CD14-positive monocyte (primary cell): ENCODE measurements around the gene GRIK5. TPM values are rescaled to one million over a fixed set of nuclear protein-coding genes. Genes with fewer than 3 reads are reported as not detected.

Experiments
- DNase-seq, 3 donors: peaks; one replicate each; pipeline ENCODE4 v3.0.0-alpha.2; 2011 to 2022
- H2AFZ ChIP-seq: 2 replicates; pipeline ENCODE4 v1.6.0; 2012; ENCODE audit warnings: mild to moderate bottlenecking, low read depth, low read length, inconsistent platforms; ENCODE audit not compliant: insufficient read depth, poor library complexity, severe bottlenecking
- H3K27ac ChIP-seq, 2 donors: 1 replicate in 1 of 2; 2 replicates in 1 of 2; pipeline ENCODE4 v1.5.1; 2012 to 2013; ENCODE audit warnings: low read length in 2 of 2, control low read depth in 1 of 2, inconsistent platforms in 1 of 2, low read depth in 1 of 2, mild to moderate bottlenecking in 1 of 2
- H3K27me3 ChIP-seq, 2 donors: one replicate each; pipeline versions ENCODE4 v1.6.0 to v1.6.1; 2011 to 2013; ENCODE audit warnings: low read length in 2 of 2; ENCODE audit not compliant: control insufficient read depth in 2 of 2, insufficient read depth in 2 of 2
- H3K36me3 ChIP-seq, 2 donors: replicated peaks in 1 of 2; 1 replicate in 1 of 2; 2 replicates in 1 of 2; pipeline versions ENCODE4 v1.5.1 to v1.6.1; 2012 to 2013; ENCODE audit warnings: low read length in 2 of 2, control low read depth in 1 of 2, inconsistent platforms in 1 of 2, mild to moderate bottlenecking in 1 of 2; ENCODE audit not compliant: insufficient read depth in 2 of 2, control insufficient read depth in 1 of 2
- H3K4me1 ChIP-seq, 2 donors: 1 replicate in 1 of 2; 2 replicates in 1 of 2; pipeline versions ENCODE4 v1.5.1 to v1.6.1; 2012 to 2013; ENCODE audit warnings: low read length in 2 of 2, control low read depth in 1 of 2, inconsistent platforms in 1 of 2, mild to moderate bottlenecking in 1 of 2, moderate library complexity in 1 of 2; ENCODE audit not compliant: insufficient read depth in 2 of 2, control insufficient read depth in 1 of 2
- H3K4me2 ChIP-seq: replicated peaks from 2 replicates; pipeline ENCODE3; 2012; ENCODE audit warnings: low read length, moderate library complexity, mild to moderate bottlenecking; ENCODE audit not compliant: poor library complexity, severe bottlenecking; ENCODE audit errors: extremely low read depth
- H3K4me3 ChIP-seq, 3 experiments: fragments of 200-600 bp in 1 of 3; sonication (generic) in 1 of 3; replicated peaks in 1 of 3; 1 replicate in 2 of 3; 2 replicates in 1 of 3; pipeline ENCODE4 v1.5.1; 2011 to 2013; ENCODE audit warnings: low read length in 3 of 3, mild to moderate bottlenecking in 3 of 3, control low read depth in 2 of 3, low read depth in 2 of 3, inconsistent platforms in 1 of 3, moderate library complexity in 1 of 3
- H3K79me2 ChIP-seq: 2 replicates; pipeline ENCODE4 v1.6.0; 2012; ENCODE audit warnings: mild to moderate bottlenecking, control low read depth, inconsistent platforms, low read length, moderate library complexity; ENCODE audit not compliant: insufficient read depth
- H3K9ac ChIP-seq: 2 replicates; pipeline ENCODE4 v1.6.0; 2017; ENCODE audit warnings: low read length, mild to moderate bottlenecking; ENCODE audit not compliant: insufficient read depth, poor library complexity, severe bottlenecking
- H3K9me3 ChIP-seq, 2 donors: replicated peaks in 1 of 2; 1 replicate in 1 of 2; 2 replicates in 1 of 2; pipeline versions ENCODE4 v1.5.1 to v1.6.1; 2012 to 2013; ENCODE audit warnings: low read length in 2 of 2, control low read depth in 1 of 2; ENCODE audit not compliant: control insufficient read depth in 1 of 2, insufficient read depth in 1 of 2
- H4K20me1 ChIP-seq: 2 replicates; pipeline ENCODE4 v1.6.0; 2012; ENCODE audit warnings: mild to moderate bottlenecking, low read length, control low read depth, moderate library complexity; ENCODE audit not compliant: insufficient read depth
- H3K27ac Mint-ChIP-seq, 7 donors: one replicate each; pipeline ENCODE4 v1.8.0; 2020; ENCODE audit warnings: mild to moderate bottlenecking in 7 of 7, mixed read lengths in 7 of 7, moderate library complexity in 6 of 7, inconsistent platforms in 2 of 7
- H3K27me3 Mint-ChIP-seq, 3 donors: one replicate each; pipeline ENCODE4 v1.8.0; 2021 to 2022; ENCODE audit warnings: low read depth in 3 of 3, mild to moderate bottlenecking in 3 of 3, mixed read lengths in 3 of 3, moderate library complexity in 3 of 3, inconsistent platforms in 1 of 3
- H3K36me3 Mint-ChIP-seq, 2 donors: one replicate each; pipeline ENCODE4 v1.8.0; 2020; ENCODE audit warnings: mixed read lengths in 2 of 2, inconsistent platforms in 1 of 2, mild to moderate bottlenecking in 1 of 2
- H3K4me1 Mint-ChIP-seq: one replicate; pipeline ENCODE4 v1.8.0; 2020; ENCODE audit warnings: mild to moderate bottlenecking, mixed read lengths
- H3K4me3 Mint-ChIP-seq, 2 donors: one replicate each; pipeline ENCODE4 v1.8.0; 2020; ENCODE audit warnings: mild to moderate bottlenecking in 2 of 2, mixed read lengths in 2 of 2, moderate library complexity in 1 of 2
- H3K9me3 Mint-ChIP-seq, 7 donors: one replicate each; pipeline ENCODE4 v1.8.0; 2020 to 2022; ENCODE audit warnings: mixed read lengths in 7 of 7, mild to moderate bottlenecking in 6 of 7, moderate library complexity in 6 of 7, inconsistent platforms in 2 of 7
- WGBS: methylation state at CpG from one replicate; pipeline ENCODE4 v1.1.5; 2013; ENCODE audit warnings: missing lambda C conversion rate; ENCODE audit not compliant: insufficient coverage; 5-methylcytosine and 5-hydroxymethylcytosine counted together
- intact Hi-C, 2 donors: fragments of 100-400 bp; cut with micrococcal nuclease; formaldehyde crosslinking; loops; one replicate each; pipeline versions ENCODE4 v1.15.0 to v1.15.1; 2023
- polyA plus RNA-seq, 3 donors: library from polyadenylated mRNA; depleted of rRNA in 1 of 3; unstranded in 2 of 3; stranded (reverse) in 1 of 3; fragments of 300-500 nt in 2 of 3; fragments of >200 nt in 1 of 3; fragmentation: Illumina TruSeq in 2 of 3; gene quantifications; 1 replicate in 2 of 3; 2 replicates in 1 of 3; pipeline ENCODE4 v1.2.3, GENCODE V29; 2012 to 2021
- TF ChIP-seq, protein P1 (sequence below): fragments of 200-600 bp; IDR thresholded peaks from one replicate; pipeline ENCODE4 v1.8.0; 2022; ENCODE audit warnings: antibody characterized with exemption, mild to moderate bottlenecking

GRIK5 gene
- polyA plus RNA-seq, 3 donors: 0.12 to 0.28 TPM; not detected in 1

DNA sequence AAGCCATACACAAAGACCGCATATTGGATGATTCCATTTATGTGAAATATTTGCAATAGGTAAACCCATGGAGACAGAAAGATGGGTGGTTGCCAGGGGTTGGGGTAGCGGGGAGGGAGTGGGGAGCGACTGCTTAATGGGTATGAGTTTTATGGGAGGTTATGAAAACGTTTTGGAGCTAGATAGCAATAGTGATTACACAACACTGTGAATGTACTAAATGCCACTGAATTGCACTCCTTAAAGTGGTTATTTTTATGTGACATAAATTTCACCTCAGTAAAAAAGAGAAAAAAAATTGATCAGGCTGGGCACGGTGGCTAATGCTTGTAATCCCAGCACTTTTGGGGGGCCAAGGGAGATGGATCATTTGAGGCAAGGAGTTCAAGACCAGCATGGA is 36.6 kb downstream of the GRIK5 start:
- Mint-ChIP-seq H3K27ac (no peak overlapping the region), H3K27me3 (no peaks in the 10 kb centered on the region), H3K9me3 (no peaks in the 10 kb centered on the region), H3K4me1 (peaks cover 2% of the 10 kb centered on the region), H3K36me3 (no peaks in the 10 kb centered on the region), H3K4me3 (no peak overlapping the region)
- no peak overlapping the region for H3K27ac ChIP-seq
- H3K79me2 ChIP-seq: no peaks in the 10 kb centered on the region
- TF ChIP-seq, protein P1, sequence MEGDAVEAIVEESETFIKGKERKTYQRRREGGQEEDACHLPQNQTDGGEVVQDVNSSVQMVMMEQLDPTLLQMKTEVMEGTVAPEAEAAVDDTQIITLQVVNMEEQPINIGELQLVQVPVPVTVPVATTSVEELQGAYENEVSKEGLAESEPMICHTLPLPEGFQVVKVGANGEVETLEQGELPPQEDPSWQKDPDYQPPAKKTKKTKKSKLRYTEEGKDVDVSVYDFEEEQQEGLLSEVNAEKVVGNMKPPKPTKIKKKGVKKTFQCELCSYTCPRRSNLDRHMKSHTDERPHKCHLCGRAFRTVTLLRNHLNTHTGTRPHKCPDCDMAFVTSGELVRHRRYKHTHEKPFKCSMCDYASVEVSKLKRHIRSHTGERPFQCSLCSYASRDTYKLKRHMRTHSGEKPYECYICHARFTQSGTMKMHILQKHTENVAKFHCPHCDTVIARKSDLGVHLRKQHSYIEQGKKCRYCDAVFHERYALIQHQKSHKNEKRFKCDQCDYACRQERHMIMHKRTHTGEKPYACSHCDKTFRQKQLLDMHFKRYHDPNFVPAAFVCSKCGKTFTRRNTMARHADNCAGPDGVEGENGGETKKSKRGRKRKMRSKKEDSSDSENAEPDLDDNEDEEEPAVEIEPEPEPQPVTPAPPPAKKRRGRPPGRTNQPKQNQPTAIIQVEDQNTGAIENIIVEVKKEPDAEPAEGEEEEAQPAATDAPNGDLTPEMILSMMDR: no peak
- no peaks in the 10 kb centered on the region for H3K27me3 ChIP-seq
- H3K36me3 ChIP-seq: no peaks in the 10 kb centered on the region
- no peak overlapping the region for H2AFZ ChIP-seq
- DNase-seq: no peak
- 100% methylated on average over 3 of the region's 5 CpGs for WGBS
- H3K4me3 ChIP-seq: no peak overlapping the region
- H3K9me3 ChIP-seq: no peaks in the 10 kb centered on the region
- H3K4me1 ChIP-seq: no peaks in the 10 kb centered on the region
- no peak overlapping the region for H3K4me2 ChIP-seq
- H3K9ac ChIP-seq: no peak overlapping the region
- H4K20me1 ChIP-seq: no peaks in the 10 kb centered on the region
- intact Hi-C loops: no loop called here

DNA sequence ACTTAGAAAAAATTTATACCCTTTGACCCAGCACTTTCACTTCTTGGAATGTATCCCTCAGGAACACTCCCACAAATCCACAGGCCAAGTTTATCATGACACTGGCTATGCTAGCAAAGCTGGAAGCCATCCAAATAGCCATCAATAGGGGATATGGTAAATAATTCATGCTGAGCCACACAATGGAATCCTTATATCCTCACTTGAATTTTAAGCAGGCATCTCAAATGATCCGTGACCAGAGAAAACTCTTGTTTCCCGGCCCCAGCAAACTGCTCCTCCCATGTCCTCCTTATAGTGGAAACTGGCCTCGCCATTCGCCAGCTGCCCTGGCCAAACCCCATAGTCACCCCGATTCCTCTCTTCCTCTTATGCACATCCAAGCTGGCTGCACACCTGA is 37.6 kb downstream of the GRIK5 start:
- no peaks in the 10 kb centered on the region for H3K79me2 ChIP-seq
- H3K4me1 Mint-ChIP-seq: peaks cover 2% of the 10 kb centered on the region
- DNase-seq: no peak
- H3K4me3 Mint-ChIP-seq: no peak overlapping the region
- no peaks in the 10 kb centered on the region for H3K36me3 ChIP-seq
- WGBS: 92% methylated on average over 5 of the region's 5 CpGs
- no peak overlapping the region for H2AFZ ChIP-seq
- H3K9ac ChIP-seq: no peak overlapping the region
- H3K9me3 Mint-ChIP-seq: no peaks in the 10 kb centered on the region
- intact Hi-C loops: no loop called here
- H4K20me1 ChIP-seq: no peaks in the 10 kb centered on the region
- H3K4me3 ChIP-seq: no peak overlapping the region
- H3K27me3 Mint-ChIP-seq: no peaks in the 10 kb centered on the region
- no peaks in the 10 kb centered on the region for H3K9me3 ChIP-seq
- no peaks in the 10 kb centered on the region for H3K27me3 ChIP-seq
- no peak overlapping the region for H3K27ac Mint-ChIP-seq
- TF ChIP-seq, protein P1: no peak
- no peak overlapping the region for H3K4me2 ChIP-seq
- no peaks in the 10 kb centered on the region for H3K4me1 ChIP-seq
- H3K36me3 Mint-ChIP-seq: no peaks in the 10 kb centered on the region
- no peak overlapping the region for H3K27ac ChIP-seq
